Esophagus muscularis mucosa (tissue), 4 donors: Measurements from ENCODE around the gene SLC25A20. TPM values are rescaled to one million over a fixed set of nuclear protein-coding genes. Genes with fewer than 3 reads are reported as not detected.

Experiments used
- DNase-seq: peaks from one replicate; pipeline ENCODE4 v3.0.0-alpha.2; 2017; ENCODE audit errors: extremely low spot score
- H3K27ac ChIP-seq, 4 donors: fragments of 200-600 bp; sonication (generic); replicated peaks in 1 of 4; 1 replicate in 3 of 4; 2 replicates in 1 of 4; pipeline ENCODE4 v1.5.1; 2016 to 2019; ENCODE audit warnings: mild to moderate bottlenecking in 1 of 4
- H3K27me3 ChIP-seq, 4 donors: fragments of 200-600 bp; sonication (generic); one replicate each; pipeline versions ENCODE4 v1.5.1 to v1.6.0; 2016 to 2019
- H3K36me3 ChIP-seq, 4 donors: fragments of 200-600 bp; sonication (generic); one replicate each; pipeline ENCODE4 v1.5.1; 2016 to 2019
- H3K4me1 ChIP-seq, 4 donors: fragments of 200-600 bp; sonication (generic); one replicate each; pipeline ENCODE4 v1.5.1; 2016 to 2019
- H3K4me3 ChIP-seq, 4 donors: fragments of 200-600 bp; sonication (generic); 1 replicate in 2 of 4; 2 replicates in 2 of 4; pipeline ENCODE4 v1.5.1; 2016 to 2019; ENCODE audit warnings: mild to moderate bottlenecking in 4 of 4, moderate library complexity in 1 of 4
- H3K9me3 ChIP-seq, 4 donors: fragments of 200-600 bp; sonication (generic); 1 replicate in 3 of 4; 2 replicates in 1 of 4; pipeline ENCODE4 v1.5.1; 2016 to 2019
- EP300 ChIP-seq: sonication (generic); formaldehyde crosslinking; IDR thresholded peaks from one replicate; pipeline ENCODE4 v1.6.1; 2017; ENCODE audit warnings: antibody characterized with exemption
- POLR2A ChIP-seq: fragments of 450-650 bp; IDR thresholded peaks from one replicate; pipeline ENCODE4 v1.6.1; 2017; ENCODE audit warnings: antibody characterized with exemption, moderate library complexity, mild to moderate bottlenecking, low read depth
- POLR2AphosphoS5 ChIP-seq, 2 donors: sonication (generic); formaldehyde crosslinking; IDR thresholded peaks; one replicate each; pipeline ENCODE4 v1.6.1; 2017; ENCODE audit warnings: antibody characterized with exemption in 2 of 2
- WGBS: methylation state at CpG from one replicate; pipeline ENCODE4 v1.1.5; 2018; 5-methylcytosine and 5-hydroxymethylcytosine counted together
- intact Hi-C: fragments of 100-400 bp; cut with DNase I; formaldehyde crosslinking; loops from one replicate; pipeline ENCODE4 v1.15.1; 2023
- total RNA-seq, 4 donors: library from RNA; depleted of rRNA; stranded (reverse); fragments of >200 nt; gene quantifications; one replicate each; pipeline versions ENCODE4 v1.1.0 to v1.2.1, GENCODE V29; 2016
- TF ChIP-seq, protein P1 (sequence below), 3 experiments: fragments of 200-600 bp in 2 of 3; fragments of 450-650 bp in 1 of 3; sonication (generic) in 2 of 3; IDR thresholded peaks; one replicate each; pipeline ENCODE4 v1.5.1; 2017 to 2019; ENCODE audit warnings: antibody characterized with exemption in 3 of 3, mild to moderate bottlenecking in 2 of 3, moderate library complexity in 1 of 3

SLC25A20 gene
- total RNA-seq, 4 donors from 2014 or later = 13.3 to 34.6 (median 21.8) TPM

- H3K36me3 ChIP-seq = no peaks in the 10 kb centered on the region
- no peaks in the 10 kb centered on the region for H3K27me3 ChIP-seq
- 59% methylated on average over 4 of the region's 4 CpGs for WGBS
- intact Hi-C loops = loop anchor here (2.0 to 5.0 kb wide), 2 partner anchors 20 to 52 kb away; partner anchors contain the start of genes ARIH2 and PRKAR2A
- no peaks in the 10 kb centered on the region for H3K9me3 ChIP-seq
- peaks cover 13 to 25% (median 19%) of the 10 kb centered on the region in 4 donors for H3K4me1 ChIP-seq
- TF ChIP-seq EP300 = no peak
- no peak for TF ChIP-seq POLR2AphosphoS5 (IDR thresholded peaks at IDR 0.05)
- TF ChIP-seq, protein P1, sequence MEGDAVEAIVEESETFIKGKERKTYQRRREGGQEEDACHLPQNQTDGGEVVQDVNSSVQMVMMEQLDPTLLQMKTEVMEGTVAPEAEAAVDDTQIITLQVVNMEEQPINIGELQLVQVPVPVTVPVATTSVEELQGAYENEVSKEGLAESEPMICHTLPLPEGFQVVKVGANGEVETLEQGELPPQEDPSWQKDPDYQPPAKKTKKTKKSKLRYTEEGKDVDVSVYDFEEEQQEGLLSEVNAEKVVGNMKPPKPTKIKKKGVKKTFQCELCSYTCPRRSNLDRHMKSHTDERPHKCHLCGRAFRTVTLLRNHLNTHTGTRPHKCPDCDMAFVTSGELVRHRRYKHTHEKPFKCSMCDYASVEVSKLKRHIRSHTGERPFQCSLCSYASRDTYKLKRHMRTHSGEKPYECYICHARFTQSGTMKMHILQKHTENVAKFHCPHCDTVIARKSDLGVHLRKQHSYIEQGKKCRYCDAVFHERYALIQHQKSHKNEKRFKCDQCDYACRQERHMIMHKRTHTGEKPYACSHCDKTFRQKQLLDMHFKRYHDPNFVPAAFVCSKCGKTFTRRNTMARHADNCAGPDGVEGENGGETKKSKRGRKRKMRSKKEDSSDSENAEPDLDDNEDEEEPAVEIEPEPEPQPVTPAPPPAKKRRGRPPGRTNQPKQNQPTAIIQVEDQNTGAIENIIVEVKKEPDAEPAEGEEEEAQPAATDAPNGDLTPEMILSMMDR (IDR thresholded peaks at IDR 0.05) = no peak
- TF ChIP-seq POLR2A = no peak
- peak overlapping the region; percentile 74 to 95 (median 84) for H3K4me3 ChIP-seq
- no peak for DNase-seq
- peak overlapping the region; percentile 66 to 92 (median 84) for H3K27ac ChIP-seq
Measured at GRCh38 chr3:48899273-48899672, 591 bp upstream of the SLC25A20 start.

- peak overlapping the region; percentile 66 to 92 (median 84) for H3K27ac ChIP-seq
- WGBS = 39% methylated on average over 17 of the region's 17 CpGs
- intact Hi-C loops = loop anchor here (2.0 to 5.0 kb wide), 2 partner anchors 21 to 50 kb away; partner anchors contain the start of genes ARIH2 and PRKAR2A
- H3K9me3 ChIP-seq = no peaks in the 10 kb centered on the region
- no peak for DNase-seq
- H3K4me3 ChIP-seq = peak overlapping the region; percentile 74 to 95 (median 84)
- H3K27me3 ChIP-seq = no peaks in the 10 kb centered on the region
- H3K36me3 ChIP-seq = peaks cover 0 to 4% (median 0%) of the 10 kb centered on the region in 4 donors
- peaks cover 13 to 25% (median 19%) of the 10 kb centered on the region in 4 donors for H3K4me1 ChIP-seq
- TF ChIP-seq, protein P1 (IDR thresholded peaks at IDR 0.05) = no peak
- TF ChIP-seq POLR2A (no peak), EP300 (no peak), POLR2AphosphoS5 (IDR thresholded peaks at IDR 0.05) (no peak)
Measured at GRCh38 chr3:48897460-48898376, 964 bp downstream of the SLC25A20 start.

GRCh38 chr3:48896936-48897335 lies 1.7 kb downstream of the SLC25A20 start:
- Histone ChIP-seq H3K9me3 (no peaks in the 10 kb centered on the region), H3K27ac (no peak overlapping the region), H3K27me3 (no peaks in the 10 kb centered on the region), H3K36me3 (peaks cover 3 to 4% (median 3%) of the 10 kb centered on the region in 4 donors), H3K4me1 (peaks cover 13 to 25% (median 19%) of the 10 kb centered on the region in 4 donors), H3K4me3 (no peak overlapping the region)
- intact Hi-C loops = loop anchor here (5.0 kb wide), 1 partner anchor 50 kb away; the partner anchor contains the start of gene PRKAR2A
- TF ChIP-seq POLR2AphosphoS5 (IDR thresholded peaks at IDR 0.05) = no peak
- no peak for TF ChIP-seq EP300
- TF ChIP-seq, protein P1 (IDR thresholded peaks at IDR 0.05) = no peak
- no peak for TF ChIP-seq POLR2A
- 78% methylated on average over 2 of the region's 2 CpGs for WGBS
- no peak for DNase-seq

DNA sequence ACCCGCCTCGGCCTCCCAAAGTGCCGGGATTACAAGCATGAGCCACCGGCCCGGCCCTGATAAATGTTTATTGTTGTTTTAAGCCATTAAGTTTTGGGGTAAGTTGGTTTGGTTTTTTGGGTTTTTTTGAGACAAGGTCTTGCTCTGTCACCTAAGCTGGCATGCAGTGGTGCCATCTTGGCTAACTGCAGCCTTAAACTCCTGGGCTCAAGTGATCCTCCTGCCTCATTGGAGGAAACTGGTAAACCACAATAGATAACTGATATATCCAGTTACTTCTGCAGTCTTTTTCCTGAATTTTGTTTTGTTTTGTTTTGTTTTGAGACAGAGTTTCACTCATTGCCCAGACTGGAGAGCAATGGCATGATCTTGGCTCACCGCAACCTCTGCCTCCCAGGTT lies 4.2 kb downstream of the SLC25A20 start:
- Histone ChIP-seq H3K36me3 (peaks cover 12 to 24% (median 20%) of the 10 kb centered on the region in 4 donors), H3K4me1 (peaks cover 13 to 25% (median 19%) of the 10 kb centered on the region in 4 donors), H3K27me3 (no peaks in the 10 kb centered on the region), H3K4me3 (no peak overlapping the region), H3K27ac (no peak overlapping the region), H3K9me3 (no peaks in the 10 kb centered on the region)
- TF ChIP-seq POLR2A (no peak), EP300 (no peak)
- TF ChIP-seq, protein P1 (IDR thresholded peaks at IDR 0.05) = no peak
- WGBS = 98% methylated on average over 6 of the region's 6 CpGs
- no peak for DNase-seq
- intact Hi-C loops = no loop called here
